ENCODE measurements around the gene FAIM.
"Not testable (repeated sequence)": the region's sequence is repeated elsewhere in the genome, so short reads cannot be mapped to it uniquely, and the experiment has no call there.

Gene FAIM

GRCh38 chr3:138604106-138604595 is 4.4 kb upstream of the FAIM start:
- not testable (repeated sequence) for DNase-seq

- DNase-seq = no peak
Measured at GRCh38 chr3:138609898-138610266, 1.3 kb downstream of the FAIM start.

GRCh38 chr3:138615462-138615861 is 6.9 kb downstream of the FAIM start:
- no peak for DNase-seq

GRCh38 chr3:138620431-138620830 is 11.9 kb downstream of the FAIM start:
- DNase-seq = no peak

GRCh38 chr3:138624518-138624917 is 15.9 kb downstream of the FAIM start:
- DNase-seq = no peak

- DNase-seq = no peak
Measured at GRCh38 chr3:138625707-138626365, 17.3 kb downstream of the FAIM start.

GRCh38 chr3:138629526-138629925 is 21.0 kb downstream of the FAIM start:
- DNase-seq = no peak

- no peak for DNase-seq
Measured at GRCh38 chr3:138638641-138639040, 30.1 kb downstream of the FAIM start.

GRCh38 chr3:138640537-138640936 is 32.0 kb downstream of the FAIM start:
- no peak for DNase-seq

- DNase-seq = no peak
Measured at GRCh38 chr3:138642226-138642926, 33.8 kb downstream of the FAIM start.

- no peak for DNase-seq
Measured at GRCh38 chr3:138642927-138643253, 34.3 kb downstream of the FAIM start.

GRCh38 chr3:138646008-138646407 is 37.4 kb downstream of the FAIM start:
- DNase-seq = no peak

GRCh38 chr3:138646513-138646912 is 37.9 kb downstream of the FAIM start:
- DNase-seq = no peak

- DNase-seq = no peak
Measured at GRCh38 chr3:138649134-138649533, 40.6 kb downstream of the FAIM start.

- no peak for DNase-seq
Measured at GRCh38 chr3:138653567-138653966, 45.0 kb downstream of the FAIM start.

- DNase-seq = no peak
Measured at GRCh38 chr3:138657508-138657907, 48.9 kb downstream of the FAIM start.

GRCh38 chr3:138668107-138668506 is 59.5 kb downstream of the FAIM start:
- no peak for DNase-seq

GRCh38 chr3:138670407-138670806 is 61.8 kb downstream of the FAIM start:
- DNase-seq = no peak

GRCh38 chr3:138673641-138674530 is 65.3 kb downstream of the FAIM start:
- no peak for DNase-seq

- no peak for DNase-seq
Measured at GRCh38 chr3:138675393-138675792, 66.8 kb downstream of the FAIM start.

GRCh38 chr3:138678086-138678485 is 69.5 kb downstream of the FAIM start:
- no peak for DNase-seq

- no peak for DNase-seq
Measured at GRCh38 chr3:138678874-138679392, 70.4 kb downstream of the FAIM start.

GRCh38 chr3:138680974-138681373 is 72.4 kb downstream of the FAIM start:
- not testable (repeated sequence) for DNase-seq
